MM.1S (cell line): ENCODE data around the gene ELOA2.
"Not testable (repeated sequence)": the region's sequence is repeated elsewhere in the genome, so short reads cannot be mapped to it uniquely, and the experiment has no call there.

Experiments
- DNase-seq: peaks from one replicate; pipeline ENCODE4 v3.0.0-alpha.2; 2015
- H2AFZ ChIP-seq: fragments of 300-600 bp; sonication (generic); 2 replicates; pipeline ENCODE4 v1.6.0; 2016; ENCODE audit warnings: antibody characterized with exemption, low read length
- H3F3A ChIP-seq: fragments of 300-600 bp; sonication (generic); 2 replicates; pipeline ENCODE4 v1.6.1; 2016; ENCODE audit warnings: mild to moderate bottlenecking, antibody characterized with exemption, low read length, moderate library complexity, mixed read lengths; ENCODE audit not compliant: insufficient read depth
- H3K27ac ChIP-seq: fragments of 300-600 bp; sonication (generic); 2 replicates; pipeline ENCODE4 v1.5.1; 2016; ENCODE audit warnings: mild to moderate bottlenecking, low read length
- H3K27me3 ChIP-seq: fragments of 300-600 bp; sonication (generic); replicated peaks from 2 replicates; pipeline ENCODE4 v1.6.0; 2016; ENCODE audit warnings: low read length; ENCODE audit not compliant: insufficient read depth
- H3K36me3 ChIP-seq: fragments of 300-600 bp; sonication (generic); replicated peaks from 2 replicates; pipeline ENCODE4 v1.6.1; 2016; ENCODE audit warnings: mild to moderate bottlenecking, low read length, mixed read lengths; ENCODE audit not compliant: insufficient read depth
- H3K4me1 ChIP-seq: fragments of 300-600 bp; sonication (generic); 2 replicates; pipeline ENCODE4 v1.6.1; 2016; ENCODE audit warnings: low read length, mixed read lengths
- H3K4me2 ChIP-seq: fragments of 300-600 bp; sonication (generic); 2 replicates; pipeline ENCODE4 v1.6.0; 2016; ENCODE audit warnings: low read depth, low read length
- H3K4me3 ChIP-seq: fragments of 300-600 bp; sonication (generic); 2 replicates; pipeline ENCODE4 v1.5.1; 2016; ENCODE audit warnings: low read length, mixed read lengths
- H3K79me2 ChIP-seq: fragments of 300-600 bp; sonication (generic); 2 replicates; pipeline ENCODE4 v1.6.1; 2016; ENCODE audit warnings: mixed run types, low read length, mixed read lengths
- H3K9ac ChIP-seq: fragments of 300-600 bp; sonication (generic); 2 replicates; pipeline ENCODE4 v1.6.1; 2016; ENCODE audit warnings: low read length, mixed read lengths
- H3K9me2 ChIP-seq: fragments of 300-600 bp; sonication (generic); replicated peaks from 2 replicates; pipeline ENCODE4 v1.6.1; 2016; ENCODE audit warnings: mild to moderate bottlenecking, low read length, mixed read lengths; ENCODE audit not compliant: insufficient read depth
- H3K9me3 ChIP-seq: fragments of 300-600 bp; sonication (generic); replicated peaks from 2 replicates; pipeline ENCODE4 v1.6.1; 2016; ENCODE audit warnings: mild to moderate bottlenecking, low read length, mixed read lengths; ENCODE audit not compliant: insufficient read depth
- H4K20me1 ChIP-seq: fragments of 300-600 bp; sonication (generic); 2 replicates; pipeline ENCODE4 v1.6.1; 2016; ENCODE audit warnings: mild to moderate bottlenecking, low read length, moderate library complexity, mixed read lengths; ENCODE audit not compliant: insufficient read depth
- EZH2phosphoT487 ChIP-seq: fragments of 300-600 bp; sonication (generic); IDR thresholded peaks from 2 replicates; pipeline ENCODE4 v1.6.1; 2018; ENCODE audit warnings: antibody characterized with exemption, low read length
- TF ChIP-seq, protein P1 (sequence below): fragments of 300-600 bp; sonication (generic); IDR thresholded peaks from 2 replicates; pipeline ENCODE4 v1.5.1; 2016; ENCODE audit warnings: antibody characterized with exemption, low read length, mixed read lengths

The ELOA2 gene

DNA sequence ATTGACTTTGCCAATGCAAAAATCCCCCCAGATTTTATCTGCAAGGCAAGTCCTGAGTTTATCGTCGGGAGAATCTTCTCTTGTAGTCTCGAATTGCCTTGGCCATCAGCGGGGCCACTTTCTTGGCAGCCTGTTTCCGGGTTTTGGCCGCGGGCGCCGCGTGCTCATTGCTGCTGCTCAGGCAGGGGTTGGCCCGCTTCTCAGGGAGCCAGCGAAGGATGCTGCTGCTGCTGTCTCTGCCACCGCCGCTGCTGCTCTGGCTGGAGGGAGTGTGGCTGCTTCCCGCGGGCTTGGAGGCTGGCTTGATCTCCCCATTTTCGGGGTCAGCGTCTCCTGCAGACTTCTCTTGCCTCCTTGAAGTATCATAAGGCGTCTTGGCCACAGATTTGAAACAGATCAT is 2.5 kb downstream of the ELOA2 start:
- Histone ChIP-seq H3K36me3 (no peaks in the 10 kb centered on the region), H3K4me2 (no peak overlapping the region), H4K20me1 (no peaks in the 10 kb centered on the region), H3F3A (no peaks in the 10 kb centered on the region), H3K4me3 (no peak overlapping the region), H3K9me3 (no peaks in the 10 kb centered on the region), H3K9ac (no peak overlapping the region), H2AFZ (no peak overlapping the region), H3K4me1 (no peaks in the 10 kb centered on the region), H3K27me3 (peaks cover 10% of the 10 kb centered on the region; the same call in 1 of the 2 replicates), H3K27ac (no peak overlapping the region), H3K9me2 (no peaks in the 10 kb centered on the region), H3K79me2 (no peaks in the 10 kb centered on the region)
- no peak for TF ChIP-seq EZH2phosphoT487
- TF ChIP-seq, protein P1, sequence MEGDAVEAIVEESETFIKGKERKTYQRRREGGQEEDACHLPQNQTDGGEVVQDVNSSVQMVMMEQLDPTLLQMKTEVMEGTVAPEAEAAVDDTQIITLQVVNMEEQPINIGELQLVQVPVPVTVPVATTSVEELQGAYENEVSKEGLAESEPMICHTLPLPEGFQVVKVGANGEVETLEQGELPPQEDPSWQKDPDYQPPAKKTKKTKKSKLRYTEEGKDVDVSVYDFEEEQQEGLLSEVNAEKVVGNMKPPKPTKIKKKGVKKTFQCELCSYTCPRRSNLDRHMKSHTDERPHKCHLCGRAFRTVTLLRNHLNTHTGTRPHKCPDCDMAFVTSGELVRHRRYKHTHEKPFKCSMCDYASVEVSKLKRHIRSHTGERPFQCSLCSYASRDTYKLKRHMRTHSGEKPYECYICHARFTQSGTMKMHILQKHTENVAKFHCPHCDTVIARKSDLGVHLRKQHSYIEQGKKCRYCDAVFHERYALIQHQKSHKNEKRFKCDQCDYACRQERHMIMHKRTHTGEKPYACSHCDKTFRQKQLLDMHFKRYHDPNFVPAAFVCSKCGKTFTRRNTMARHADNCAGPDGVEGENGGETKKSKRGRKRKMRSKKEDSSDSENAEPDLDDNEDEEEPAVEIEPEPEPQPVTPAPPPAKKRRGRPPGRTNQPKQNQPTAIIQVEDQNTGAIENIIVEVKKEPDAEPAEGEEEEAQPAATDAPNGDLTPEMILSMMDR: no peak
- no peak for DNase-seq

DNA sequence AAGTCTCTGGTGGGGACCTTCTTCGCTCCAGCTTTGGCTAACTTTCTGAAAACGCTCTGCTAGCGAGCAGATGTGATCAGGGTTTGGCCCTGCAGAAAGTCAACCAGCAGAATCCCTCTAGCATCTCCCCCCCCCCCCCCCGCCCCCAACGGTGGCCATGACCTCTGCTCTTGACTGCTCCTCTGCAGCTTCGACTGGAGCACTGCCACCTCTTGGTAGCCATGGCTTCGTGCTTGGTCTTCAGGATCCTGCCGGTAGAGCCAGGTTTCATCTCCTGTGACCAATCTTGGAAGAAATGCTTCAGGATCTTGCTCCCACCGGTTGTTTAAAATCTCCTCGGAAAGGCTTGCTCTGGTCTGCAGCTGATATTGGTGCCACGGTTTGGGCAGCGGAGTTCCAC is 4.5 kb downstream of the ELOA2 start:
- H3K9me3 ChIP-seq, H3K27ac ChIP-seq, H3K36me3 ChIP-seq, H3K79me2 ChIP-seq, DNase-seq, H3K9me2 ChIP-seq, H3K4me3 ChIP-seq, H3K27me3 ChIP-seq, H3K4me1 ChIP-seq, H3K9ac ChIP-seq, H3F3A ChIP-seq, H3K4me2 ChIP-seq, H4K20me1 ChIP-seq, H2AFZ ChIP-seq: not testable (repeated sequence)

DNA sequence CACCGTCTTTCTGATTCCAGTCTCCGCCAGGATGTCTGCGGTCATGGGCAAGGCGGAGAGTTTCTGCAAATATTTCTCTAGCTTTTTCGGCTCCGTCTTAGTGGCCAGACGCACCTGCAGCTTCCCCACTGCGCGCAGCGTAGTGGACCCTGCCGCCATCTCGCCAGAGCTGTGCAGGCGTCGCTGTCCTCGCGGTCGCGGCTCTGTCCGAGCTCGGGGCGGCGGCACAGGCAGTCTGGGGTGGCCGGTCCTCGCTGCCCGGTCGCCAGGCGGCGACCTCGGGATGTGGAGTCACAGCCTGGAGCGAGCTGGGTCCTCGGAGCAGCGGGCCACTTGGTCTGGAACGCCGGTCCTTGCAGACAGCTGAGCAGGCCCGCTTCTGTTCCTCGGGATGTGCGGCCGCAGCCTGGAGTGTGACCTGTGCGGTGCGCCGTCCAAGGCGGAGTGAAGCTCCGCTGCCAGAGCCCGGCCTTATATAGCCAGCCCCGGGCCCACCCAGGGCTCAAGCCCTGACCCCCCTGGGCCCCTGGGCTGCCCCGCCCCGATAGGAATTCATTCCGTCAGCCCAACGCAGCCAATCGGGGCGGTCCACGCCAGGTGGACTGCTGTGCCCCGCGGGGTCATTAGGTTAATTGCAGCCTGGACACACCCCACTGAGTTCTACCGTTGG is 5.6 kb downstream of the ELOA2 start:
- not testable (repeated sequence) for H3K9me3 ChIP-seq, H3K4me3 ChIP-seq

DNA sequence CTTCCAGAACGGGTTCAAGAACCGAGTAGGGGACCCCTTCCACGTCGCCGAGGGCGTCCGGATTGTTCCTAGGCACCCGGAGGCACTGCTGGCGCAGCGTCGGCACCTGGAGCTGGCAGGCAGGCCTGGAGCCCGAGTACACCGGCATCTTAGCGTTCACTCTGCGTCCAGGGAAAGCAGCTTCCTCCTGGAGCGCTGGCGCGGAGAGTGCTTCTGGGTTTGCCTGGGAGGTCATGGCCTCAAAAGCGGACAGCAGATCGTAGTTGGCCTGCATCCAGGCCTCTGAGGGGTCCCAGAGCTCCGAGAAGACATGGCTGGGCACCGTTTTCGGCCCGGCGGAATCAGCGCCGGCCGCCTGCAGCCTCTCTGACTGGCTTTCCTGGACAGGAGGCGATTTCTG is 6.7 kb downstream of the ELOA2 start:
- not testable (repeated sequence) for H4K20me1 ChIP-seq, H2AFZ ChIP-seq, H3K4me2 ChIP-seq, H3K27ac ChIP-seq, H3K9me3 ChIP-seq, H3K36me3 ChIP-seq, H3K9ac ChIP-seq, H3K27me3 ChIP-seq, H3K9me2 ChIP-seq, H3K4me1 ChIP-seq, H3F3A ChIP-seq, H3K4me3 ChIP-seq, DNase-seq, H3K79me2 ChIP-seq

More for the DNA sequence above, 5.6 kb downstream of the ELOA2 start:
- H3K9ac ChIP-seq, H3K4me2 ChIP-seq, H3F3A ChIP-seq, H3K9me2 ChIP-seq, H3K36me3 ChIP-seq, H4K20me1 ChIP-seq, H3K27ac ChIP-seq, H3K27me3 ChIP-seq, H3K79me2 ChIP-seq, H2AFZ ChIP-seq, H3K4me1 ChIP-seq, DNase-seq: not testable (repeated sequence)

DNA sequence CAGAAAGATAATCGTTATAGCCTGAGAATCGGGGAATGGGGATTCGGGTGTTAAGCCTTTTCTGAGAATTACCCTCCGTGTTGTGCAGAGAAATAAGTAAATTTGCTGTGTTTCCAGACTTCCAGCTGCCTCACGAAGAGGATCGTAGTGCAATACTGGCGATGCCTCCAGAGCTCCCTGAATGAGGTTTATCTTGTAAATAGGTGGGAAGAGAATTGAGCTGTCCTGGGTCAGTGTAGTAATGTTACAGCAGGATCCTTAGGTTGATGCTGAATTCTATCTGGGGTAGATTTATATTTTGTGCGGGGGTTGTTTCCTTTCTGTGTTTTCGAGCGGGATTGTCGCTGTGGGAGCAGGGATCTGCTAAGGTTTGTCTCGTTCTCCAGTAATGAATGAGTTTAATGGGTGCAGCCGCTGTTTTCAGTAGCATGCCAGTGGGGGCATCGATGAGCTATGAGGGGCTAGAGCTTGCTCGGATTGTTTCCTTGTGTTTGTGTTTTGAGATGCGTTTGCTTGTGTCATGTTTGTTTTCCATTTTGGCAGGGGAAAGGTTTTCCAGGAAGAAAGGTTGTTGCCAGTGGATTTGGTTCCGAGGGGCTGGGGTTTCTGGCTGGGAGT is 9.8 kb downstream of the ELOA2 start:
- H3K27ac ChIP-seq, H3F3A ChIP-seq, H3K9me2 ChIP-seq, H4K20me1 ChIP-seq, H3K9ac ChIP-seq, H3K27me3 ChIP-seq, H2AFZ ChIP-seq, H3K79me2 ChIP-seq, H3K4me3 ChIP-seq, H3K9me3 ChIP-seq, H3K36me3 ChIP-seq, H3K4me2 ChIP-seq, DNase-seq, H3K4me1 ChIP-seq: not testable (repeated sequence)

DNA sequence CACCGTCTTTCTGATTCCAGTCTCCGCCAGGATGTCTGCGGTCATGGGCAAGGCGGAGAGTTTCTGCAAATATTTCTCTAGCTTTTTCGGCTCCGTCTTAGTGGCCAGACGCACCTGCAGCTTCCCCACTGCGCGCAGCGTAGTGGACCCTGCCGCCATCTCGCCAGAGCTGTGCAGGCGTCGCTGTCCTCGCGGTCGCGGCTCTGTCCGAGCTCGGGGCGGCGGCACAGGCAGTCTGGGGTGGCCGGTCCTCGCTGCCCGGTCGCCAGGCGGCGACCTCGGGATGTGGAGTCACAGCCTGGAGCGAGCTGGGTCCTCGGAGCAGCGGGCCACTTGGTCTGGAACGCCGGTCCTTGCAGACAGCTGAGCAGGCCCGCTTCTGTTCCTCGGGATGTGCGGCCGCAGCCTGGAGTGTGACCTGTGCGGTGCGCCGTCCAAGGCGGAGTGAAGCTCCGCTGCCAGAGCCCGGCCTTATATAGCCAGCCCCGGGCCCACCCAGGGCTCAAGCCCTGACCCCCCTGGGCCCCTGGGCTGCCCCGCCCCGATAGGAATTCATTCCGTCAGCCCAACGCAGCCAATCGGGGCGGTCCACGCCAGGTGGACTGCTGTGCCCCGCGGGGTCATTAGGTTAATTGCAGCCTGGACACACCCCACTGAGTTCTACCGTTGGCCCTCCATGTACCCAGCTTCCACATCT is 11.5 kb downstream of the ELOA2 start:
- not testable (repeated sequence) for H3K4me3 ChIP-seq, H3K27ac ChIP-seq, H3K9ac ChIP-seq, H3K27me3 ChIP-seq, H3K36me3 ChIP-seq, DNase-seq, H4K20me1 ChIP-seq, H3K9me3 ChIP-seq, H3K4me1 ChIP-seq, H3F3A ChIP-seq, H3K9me2 ChIP-seq, H2AFZ ChIP-seq, H3K79me2 ChIP-seq, H3K4me2 ChIP-seq

DNA sequence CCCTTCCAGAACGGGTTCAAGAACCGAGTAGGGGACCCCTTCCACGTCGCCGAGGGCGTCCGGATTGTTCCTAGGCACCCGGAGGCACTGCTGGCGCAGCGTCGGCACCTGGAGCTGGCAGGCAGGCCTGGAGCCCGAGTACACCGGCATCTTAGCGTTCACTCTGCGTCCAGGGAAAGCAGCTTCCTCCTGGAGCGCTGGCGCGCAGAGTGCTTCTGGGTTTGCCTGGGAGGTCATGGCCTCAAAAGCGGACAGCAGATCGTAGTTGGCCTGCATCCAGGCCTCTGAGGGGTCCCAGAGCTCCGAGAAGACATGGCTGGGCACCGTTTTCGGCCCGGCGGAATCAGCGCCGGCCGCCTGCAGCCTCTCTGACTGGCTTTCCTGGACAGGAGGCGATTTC is 12.6 kb downstream of the ELOA2 start:
- not testable (repeated sequence) for H2AFZ ChIP-seq, H3K36me3 ChIP-seq, H3K79me2 ChIP-seq, H3K27me3 ChIP-seq, H3K9me2 ChIP-seq, H3F3A ChIP-seq, H3K27ac ChIP-seq, H3K4me3 ChIP-seq, H3K4me2 ChIP-seq, H3K4me1 ChIP-seq, H4K20me1 ChIP-seq, H3K9ac ChIP-seq, H3K9me3 ChIP-seq, DNase-seq
